Stimulated activated CD4-positive, alpha-beta T cell treated with anti-CD3 and anti-CD28 coated beads, TNF-alpha, amount 100 ng/mL, for 1 hour (primary cell): ENCODE results near the gene HTT.

ENCODE experiments used
- DNase-seq, 3 donors: peaks; one replicate each; pipeline ENCODE4 v3.0.0-alpha.2; 2020; ENCODE audit warnings: low read depth in 3 of 3, low spot score in 1 of 3

The HTT gene

DNA sequence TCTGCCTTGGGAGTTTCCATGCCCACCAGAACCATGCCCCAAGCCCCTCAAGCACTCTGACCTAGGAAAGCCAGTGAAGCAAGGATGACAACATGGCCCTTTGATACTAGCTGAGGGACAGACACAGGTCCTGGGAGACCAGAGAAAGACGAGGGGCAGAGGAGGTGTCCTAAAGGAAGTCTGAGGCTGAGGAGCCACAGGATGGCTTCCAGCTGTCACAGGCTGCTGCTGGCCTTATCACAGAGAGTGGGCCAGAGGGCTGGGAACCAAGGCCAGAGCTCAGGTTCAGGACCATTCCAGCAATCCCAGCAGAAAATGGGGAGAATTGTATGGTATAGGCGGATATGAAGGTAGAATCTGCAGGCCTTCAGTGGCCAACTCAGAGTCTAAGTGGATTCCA is 142.8 kb downstream of the HTT start:
- no peak for DNase-seq

DNA sequence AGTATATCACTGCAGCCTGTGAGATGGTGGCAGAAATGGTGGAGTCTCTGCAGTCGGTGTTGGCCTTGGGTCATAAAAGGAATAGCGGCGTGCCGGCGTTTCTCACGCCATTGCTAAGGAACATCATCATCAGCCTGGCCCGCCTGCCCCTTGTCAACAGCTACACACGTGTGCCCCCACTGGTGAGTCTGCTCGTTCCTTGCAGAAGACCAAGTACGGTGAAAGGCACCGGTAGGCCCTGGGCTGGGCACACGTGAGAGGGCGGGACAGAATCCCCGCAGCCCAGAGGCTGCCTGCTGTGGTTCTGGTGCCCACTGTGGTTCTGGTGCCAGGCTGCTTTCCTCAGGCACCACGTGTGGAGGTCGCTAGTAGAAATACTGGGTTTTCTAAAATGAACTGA is 143.3 kb downstream of the HTT start:
- DNase-seq = no peak

DNA sequence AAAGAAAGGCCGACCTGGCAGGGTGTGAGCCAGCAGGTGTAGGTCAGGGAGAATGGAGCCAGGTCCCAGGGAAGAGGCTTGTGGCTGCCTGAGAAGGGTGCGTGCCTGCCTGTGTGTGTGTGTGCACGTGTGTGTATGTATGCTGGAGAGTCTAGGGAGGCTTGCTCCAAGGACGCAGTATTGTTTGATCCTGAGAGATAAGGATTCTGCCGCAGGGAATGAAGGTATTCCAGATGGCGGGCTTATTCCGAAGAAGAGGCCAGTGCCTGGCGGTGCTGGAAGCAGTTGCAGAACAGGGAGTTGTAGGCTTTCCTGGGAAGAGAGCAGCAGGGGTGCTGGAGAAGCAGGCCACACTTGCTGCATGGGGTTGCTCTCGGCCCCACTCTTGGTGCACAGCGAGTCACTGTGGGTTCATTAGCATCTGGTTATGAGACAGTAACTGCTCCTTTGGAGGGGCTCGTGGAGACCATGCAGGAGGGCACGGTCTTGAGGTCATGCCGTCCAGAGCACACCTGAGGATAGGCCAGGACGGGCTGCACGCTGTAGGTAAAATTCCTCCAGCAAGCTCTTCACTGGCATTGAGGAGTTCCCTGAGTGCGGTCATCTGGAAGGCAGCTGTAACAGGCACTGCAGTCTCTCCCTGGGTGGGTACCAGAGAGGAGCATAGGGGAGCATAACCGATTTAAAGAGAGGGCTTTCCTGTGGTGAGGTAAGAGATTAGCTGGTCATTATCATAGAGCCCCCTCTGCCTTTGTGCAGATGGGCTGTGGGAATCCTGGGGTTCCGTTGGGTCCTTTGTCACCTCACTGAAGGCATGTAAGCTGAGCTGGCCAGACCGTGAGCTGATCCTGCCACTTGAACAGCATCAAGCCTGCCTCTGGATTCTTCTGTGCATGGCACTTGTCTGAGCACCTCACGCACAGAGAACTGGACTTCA is 144.6 kb downstream of the HTT start:
- no peak for DNase-seq

DNA sequence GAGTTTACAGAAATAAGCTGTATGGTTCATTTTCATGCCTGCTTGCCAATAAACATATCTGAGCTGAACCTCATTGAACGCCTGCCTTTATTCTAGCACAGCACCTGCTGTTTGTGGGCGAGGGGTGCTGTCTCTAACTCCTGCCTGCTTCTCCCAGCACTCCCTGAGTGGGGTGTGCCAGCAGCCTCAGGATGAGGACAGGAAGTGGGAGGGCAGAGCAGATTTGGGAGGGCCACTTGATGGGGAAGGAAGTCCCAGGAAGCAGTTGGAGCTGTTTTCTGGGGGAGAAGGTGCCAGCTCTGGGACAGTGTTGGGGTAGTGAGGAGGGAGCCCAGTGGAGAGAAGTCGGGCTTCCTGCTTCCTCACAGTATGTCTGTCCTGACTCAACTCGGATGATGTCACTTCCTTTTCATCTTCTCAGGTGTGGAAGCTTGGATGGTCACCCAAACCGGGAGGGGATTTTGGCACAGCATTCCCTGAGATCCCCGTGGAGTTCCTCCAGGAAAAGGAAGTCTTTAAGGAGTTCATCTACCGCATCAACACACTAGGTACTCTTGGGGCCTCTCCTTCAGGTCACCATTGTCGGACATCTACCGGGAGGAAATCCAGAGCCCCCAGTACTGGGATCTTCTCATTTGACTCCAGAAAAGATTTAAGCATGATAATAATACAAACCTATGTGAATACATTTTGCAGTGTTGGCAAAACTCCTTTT is 145.4 kb downstream of the HTT start:
- no peak for DNase-seq

DNA sequence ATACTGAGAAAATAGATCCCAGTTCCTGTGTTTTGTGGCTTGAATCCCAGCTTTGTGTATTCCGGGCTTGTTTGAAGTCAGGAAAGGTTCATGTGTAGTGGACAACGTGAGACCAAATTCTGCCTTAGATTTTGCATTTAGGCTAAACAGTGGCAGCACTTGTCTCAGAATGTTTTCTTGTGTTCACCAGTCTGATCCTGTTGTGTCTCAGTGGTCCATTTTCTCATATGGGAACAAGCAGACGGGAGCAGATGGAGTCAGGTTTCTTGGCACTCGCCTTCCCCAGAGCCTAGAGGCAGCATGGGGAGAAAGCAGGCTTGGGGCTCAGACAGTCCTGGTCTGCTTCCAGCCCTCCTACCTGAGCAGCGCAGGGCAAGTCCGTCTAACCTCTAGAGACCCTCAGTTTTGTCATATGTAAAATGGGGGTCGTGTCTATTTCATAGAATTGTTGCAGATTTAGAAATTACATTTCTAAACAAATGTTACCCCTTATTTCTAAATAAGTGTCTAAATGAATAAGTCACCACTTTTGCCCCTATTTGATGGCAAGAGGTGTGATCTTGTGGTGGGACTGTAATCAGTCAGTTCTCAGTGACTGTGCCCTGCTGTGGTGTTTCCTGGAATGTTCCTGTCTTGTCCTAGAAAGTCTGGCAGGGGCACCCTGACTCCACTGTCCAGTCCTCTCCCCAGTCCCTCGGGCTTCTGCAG is 146.1 kb downstream of the HTT start:
- no peak for DNase-seq

DNA sequence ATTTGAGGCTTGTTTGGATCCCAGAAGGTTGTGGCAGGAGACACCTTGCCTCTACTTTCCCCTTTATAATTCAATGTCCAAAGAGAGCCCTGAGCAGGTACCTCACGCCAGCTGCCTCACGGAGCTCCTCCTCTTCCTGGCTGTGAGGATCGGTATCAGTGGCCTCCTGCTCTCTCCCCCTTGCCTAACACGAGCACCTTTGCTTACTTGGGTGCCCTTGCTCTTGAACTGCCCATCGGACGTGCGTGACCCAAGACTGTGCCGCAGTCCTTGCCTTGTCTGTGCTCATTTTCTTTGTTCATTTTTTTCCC is 146.7 kb downstream of the HTT start:
- DNase-seq = no peak

DNA sequence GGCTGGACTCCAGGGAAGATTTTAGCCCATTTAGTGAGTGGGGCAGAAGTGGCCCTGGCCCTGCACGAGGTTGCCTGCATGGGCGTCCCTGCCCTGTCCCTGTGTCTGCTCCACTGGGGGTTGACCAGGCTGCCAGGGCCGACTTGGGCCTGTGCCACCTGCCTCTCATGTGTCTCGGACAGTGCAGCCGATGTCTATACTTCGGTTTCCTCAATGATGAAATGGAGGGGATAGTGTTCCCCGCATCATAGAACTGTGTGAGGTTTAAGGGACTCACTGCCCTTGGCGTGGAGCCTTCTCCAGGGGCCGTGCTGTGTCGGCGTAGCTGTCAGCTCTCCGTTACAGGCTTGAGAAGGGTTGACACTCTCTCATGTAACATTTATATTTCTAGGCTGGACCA is 147.5 kb downstream of the HTT start:
- no peak for DNase-seq

DNA sequence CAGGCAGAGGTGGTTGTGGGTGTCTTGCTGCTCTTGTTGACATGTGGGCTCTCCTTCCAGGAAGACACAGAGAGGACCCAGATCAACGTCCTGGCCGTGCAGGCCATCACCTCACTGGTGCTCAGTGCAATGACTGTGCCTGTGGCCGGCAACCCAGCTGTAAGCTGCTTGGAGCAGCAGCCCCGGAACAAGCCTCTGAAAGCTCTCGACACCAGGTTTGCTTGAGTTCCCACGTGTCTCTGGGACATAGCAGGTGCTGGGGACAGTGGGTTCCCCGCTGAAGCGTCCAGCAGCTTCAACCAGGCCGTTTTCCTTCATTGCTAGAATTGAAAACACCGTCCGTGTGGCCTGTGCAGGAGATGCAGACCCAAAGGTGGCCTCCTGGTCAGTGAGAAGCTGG is 148.9 kb downstream of the HTT start:
- DNase-seq = no peak

DNA sequence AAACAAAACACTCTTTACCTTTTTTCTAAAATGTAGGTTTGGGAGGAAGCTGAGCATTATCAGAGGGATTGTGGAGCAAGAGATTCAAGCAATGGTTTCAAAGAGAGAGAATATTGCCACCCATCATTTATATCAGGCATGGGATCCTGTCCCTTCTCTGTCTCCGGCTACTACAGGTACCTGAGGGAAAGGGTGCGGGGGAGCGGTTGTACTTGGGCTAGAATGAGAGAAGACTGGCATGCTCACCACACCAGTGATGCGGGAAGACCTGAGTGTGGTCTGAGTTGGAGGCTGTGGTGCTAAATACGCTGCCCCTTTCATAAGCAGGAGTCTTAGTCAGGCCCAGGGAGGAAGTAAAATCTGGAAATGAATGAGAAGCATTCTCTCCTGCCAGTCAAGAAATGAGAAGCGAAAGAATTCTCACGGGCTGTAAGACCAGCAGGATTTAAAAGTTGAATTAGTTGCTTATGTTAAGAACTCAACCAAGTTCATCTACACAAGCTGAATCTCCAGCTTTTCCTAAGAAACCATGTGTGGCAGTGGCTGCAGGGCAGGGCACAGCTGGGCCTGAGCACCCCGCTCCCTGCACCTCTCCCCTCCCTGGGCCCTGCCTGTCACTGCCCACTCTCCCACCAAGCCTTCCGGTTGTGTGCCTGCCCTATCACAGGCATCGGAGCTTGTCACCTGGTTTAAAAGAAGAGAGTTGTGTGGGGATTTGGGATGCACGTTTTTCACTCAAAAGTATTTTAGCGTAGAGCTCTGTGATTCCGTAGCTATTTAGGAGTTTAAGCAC is 149.7 kb downstream of the HTT start:
- no peak for DNase-seq

DNA sequence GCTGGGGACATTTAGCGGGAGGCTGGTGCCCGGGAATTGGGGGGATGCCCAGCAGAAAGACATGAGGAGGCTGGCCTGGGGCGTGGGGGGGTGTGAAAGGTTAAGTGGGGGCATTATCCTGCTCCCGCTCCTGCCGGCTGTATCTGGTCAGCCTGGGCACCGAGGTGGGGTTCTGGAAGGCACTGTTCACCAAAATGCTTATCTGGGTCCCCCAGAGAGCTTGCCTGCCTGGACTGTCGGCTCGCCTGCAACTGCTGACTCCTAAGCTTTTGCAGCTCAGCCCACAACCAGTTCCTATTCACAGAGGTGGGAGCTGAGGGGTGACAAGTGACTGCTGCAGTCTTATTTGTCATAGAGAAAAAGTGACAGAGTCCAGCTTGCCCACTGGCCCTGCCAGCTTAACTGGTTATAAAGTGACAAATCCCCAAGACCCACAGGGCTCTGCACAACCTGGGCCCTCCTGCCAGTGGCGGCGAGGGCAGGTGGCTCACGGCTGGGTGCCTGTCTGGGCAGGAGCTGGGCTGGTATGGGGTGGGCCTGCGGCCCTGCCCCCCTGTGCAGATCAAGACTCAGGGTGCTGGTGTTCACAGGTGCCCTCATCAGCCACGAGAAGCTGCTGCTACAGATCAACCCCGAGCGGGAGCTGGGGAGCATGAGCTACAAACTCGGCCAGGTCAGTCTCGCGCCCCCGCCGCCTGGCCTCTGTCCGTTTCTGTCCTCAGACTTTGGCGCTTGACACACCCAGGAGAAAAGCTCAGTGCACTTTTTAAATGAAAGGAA is 150.8 kb downstream of the HTT start:
- no peak for DNase-seq

DNA sequence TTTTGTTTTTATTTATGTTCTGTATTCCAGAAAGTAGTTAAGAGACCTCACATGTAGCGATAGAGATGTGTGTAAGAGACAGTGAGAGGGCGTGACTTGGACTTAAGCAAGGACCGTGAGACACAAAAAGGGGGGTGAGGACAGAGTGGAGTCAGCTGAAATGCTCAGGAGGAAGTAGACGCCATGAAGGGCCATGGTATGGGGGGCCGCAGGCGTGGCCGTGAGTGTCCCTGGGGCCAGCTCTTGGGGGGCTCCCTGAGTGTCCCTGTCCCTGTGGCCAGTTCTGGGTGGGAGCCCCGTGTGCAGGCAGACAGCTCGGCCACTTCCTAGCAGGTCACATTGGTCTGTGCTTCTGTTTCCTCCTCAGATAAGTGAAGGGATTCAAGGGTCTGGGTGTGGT is 151.5 kb downstream of the HTT start:
- no peak for DNase-seq

DNA sequence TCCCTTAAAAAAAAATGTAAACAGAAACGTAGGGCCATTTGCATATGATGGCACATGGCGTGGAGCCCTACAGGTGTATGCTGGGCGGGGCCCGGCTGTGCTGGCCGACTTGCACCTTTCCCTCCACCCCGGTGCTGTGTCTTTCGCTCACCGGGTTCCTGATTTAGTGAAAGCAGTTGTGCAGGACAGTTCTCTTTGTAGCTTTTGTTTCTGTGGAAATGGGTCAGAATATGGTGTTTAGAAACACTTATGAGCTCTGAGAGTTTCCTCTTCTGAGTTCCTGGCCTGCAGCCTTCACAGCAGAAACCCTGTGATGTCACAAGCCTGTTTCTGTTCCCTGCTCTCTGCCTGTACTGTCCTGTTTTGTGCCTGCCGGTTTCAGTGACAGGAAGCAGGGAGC is 152.0 kb downstream of the HTT start:
- DNase-seq = no peak

DNA sequence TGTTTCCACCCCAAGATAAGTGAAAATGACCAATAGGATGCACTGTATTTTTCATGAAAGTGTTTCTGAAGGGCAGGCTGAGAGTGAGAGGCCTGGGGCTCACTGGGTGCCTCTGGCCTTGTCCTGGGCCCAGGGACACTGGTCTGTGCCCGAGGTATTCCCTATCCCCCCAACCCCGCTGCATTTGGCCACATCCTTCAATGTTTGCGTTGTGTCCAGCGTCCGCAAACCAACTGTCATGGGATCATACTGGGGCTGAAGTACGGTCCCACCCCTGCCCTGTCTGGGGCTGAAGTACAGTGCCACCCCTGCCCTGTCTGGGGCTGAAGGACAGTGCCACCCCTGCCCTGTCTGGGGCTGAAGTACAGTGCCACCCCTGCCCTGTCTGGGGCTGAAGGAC is 152.5 kb downstream of the HTT start:
- no peak for DNase-seq

DNA sequence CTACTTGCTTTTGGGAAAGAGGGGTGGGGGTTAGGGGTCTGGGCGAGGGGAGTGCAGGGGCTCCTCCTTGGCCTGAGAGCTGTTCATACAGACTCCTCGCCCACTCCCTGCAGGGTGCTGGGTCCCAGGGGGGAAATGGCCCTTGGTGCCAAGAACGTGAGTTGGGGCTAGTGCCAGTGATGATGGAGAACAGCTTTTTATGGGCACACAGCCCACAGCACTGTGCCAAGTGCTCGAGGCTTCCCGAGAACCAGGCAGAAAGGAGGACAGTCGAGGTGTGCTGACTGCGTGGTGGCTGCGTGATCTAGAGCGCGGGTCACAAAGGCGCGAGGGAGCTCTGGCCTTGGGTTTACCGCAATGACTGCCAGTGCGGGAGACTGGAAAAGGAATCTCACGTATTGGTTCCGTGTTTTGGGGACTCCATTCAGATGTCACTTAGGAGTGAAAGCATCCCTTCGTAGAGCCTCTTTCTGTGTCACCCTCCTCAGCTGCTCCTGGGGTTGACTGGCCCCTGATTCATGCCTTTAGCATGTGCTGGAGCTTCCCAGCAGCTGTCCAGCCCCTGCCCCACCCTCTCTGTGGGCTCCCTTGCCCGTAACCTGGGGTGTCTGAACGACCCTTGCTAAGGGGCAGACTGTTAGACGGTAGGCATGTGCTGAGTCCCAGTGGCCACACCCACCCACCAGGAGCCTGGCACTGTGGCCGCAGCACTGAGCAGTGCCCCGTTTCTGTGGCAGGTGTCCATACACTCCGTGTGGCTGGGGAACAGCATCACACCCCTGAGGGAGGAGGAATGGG is 153.6 kb downstream of the HTT start:
- DNase-seq = no peak

DNA sequence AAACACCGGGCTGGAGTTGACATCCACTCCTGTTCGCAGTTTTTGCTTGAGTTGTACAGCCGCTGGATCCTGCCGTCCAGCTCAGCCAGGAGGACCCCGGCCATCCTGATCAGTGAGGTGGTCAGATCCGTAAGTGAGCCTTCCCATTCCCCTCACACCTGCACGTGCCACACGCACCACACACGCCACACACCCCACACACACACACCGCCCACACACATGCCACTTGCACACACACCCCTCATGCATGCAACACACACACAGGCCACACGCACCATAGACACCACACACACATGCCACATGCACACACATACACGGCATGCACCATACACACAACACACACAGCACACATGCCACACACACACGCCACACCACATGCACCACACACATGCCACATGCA is 154.4 kb downstream of the HTT start:
- DNase-seq = no peak

DNA sequence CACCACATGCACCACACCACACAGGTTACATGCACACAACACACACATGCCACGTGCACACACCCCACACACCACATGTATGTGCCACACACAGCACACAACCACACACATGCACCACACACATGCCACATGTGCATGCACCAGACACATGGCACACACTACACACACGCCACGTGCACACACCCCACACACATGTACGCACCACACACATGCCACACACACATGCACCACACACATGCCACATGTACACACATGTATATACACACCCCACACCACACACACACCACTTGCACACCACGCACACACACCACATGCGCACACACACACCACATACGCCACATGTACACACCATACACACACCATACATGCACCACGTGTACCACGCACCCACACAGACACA is 154.8 kb downstream of the HTT start:
- DNase-seq = no peak

DNA sequence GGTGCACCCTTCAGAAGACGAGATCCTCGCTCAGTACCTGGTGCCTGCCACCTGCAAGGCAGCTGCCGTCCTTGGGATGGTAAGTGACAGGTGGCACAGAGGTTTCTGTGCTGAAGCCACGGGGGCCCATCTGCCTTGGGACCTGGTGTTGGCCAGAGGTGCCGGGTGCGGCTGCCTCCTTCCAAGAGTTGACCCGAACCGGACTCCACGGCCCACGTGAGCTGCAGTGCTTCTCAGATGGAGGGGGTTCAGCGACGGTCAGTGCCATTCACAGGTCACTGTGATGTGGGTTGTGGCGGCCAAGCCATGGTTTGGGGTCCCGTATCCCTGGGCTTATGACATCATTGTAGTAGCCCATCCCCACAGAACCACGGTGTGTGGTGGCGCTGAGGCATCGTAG is 155.5 kb downstream of the HTT start:
- DNase-seq = no peak

DNA sequence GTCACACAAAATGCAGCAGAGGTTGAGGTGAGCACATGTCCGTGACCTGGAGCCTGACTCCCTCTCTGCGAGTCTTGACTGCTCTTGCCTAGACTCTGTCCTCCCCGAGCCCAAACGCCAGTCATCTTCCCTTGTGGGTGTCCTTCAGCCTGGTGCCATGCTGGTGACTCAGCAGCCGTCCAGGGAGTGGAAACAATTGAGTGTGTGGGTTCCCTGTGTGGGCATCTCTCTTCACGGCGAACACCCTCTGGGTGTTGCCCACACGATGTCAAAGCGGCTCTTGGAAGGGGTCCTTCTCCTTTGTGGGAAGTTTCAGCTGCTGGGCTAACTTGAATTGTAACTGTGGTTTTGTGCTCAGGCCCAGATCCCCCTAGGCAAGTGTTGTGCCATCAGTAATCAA is 157.0 kb downstream of the HTT start:
- no peak for DNase-seq

DNA sequence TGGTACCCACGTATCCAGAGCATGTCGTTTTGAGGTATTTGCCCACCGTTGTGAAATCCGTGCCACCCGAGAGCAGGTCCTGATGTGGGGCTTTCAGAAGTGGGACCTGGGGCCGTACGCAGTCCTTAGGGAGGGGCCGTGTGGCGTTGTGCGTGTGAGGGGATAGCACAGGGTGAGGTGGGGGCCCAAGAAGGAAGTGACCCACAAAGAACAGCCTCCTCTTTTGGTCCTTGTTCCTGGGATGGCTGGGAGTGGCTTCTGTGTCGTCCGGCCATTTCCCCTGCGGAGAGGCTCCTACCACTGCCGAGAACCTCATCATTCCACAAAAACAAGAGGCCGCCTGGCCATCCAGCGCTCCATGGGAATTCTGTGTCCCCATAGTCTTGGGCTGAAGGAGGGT is 157.5 kb downstream of the HTT start:
- DNase-seq = no peak

DNA sequence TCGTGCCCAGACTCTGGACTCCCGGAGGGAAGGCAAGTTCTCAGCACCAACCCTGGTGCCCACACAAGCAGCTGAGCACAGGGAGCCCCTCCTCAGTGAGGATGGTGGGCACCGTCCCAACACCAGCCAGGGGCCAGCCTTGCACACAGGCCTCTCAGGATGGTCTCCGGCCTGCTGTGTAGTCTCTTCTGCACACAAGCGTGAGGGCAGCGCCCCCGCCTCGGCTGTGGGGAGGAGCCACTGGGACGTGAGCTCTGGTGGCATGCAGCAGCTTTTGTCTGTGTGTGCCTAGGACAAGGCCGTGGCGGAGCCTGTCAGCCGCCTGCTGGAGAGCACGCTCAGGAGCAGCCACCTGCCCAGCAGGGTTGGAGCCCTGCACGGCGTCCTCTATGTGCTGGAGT is 158.4 kb downstream of the HTT start:
- DNase-seq = no peak
